Neural progenitor cell (in vitro differentiated cells): ENCODE measurements around the gene FGFR2. TPM values are rescaled to one million over a fixed set of nuclear protein-coding genes. Genes with fewer than 3 reads are reported as not detected.

ENCODE experiments used
- DNase-seq: peaks from one replicate; pipeline ENCODE4 v3.0.0-alpha.2; 2016; ENCODE audit warnings: low spot score
- H2AFZ ChIP-seq: fragments of 200-600 bp; sonication (generic); replicated peaks from 2 replicates; pipeline ENCODE4 v1.6.1; 2016; ENCODE audit warnings: antibody characterized with exemption
- H3F3A ChIP-seq: fragments of 200-600 bp; sonication (generic); 2 replicates; pipeline ENCODE4 v1.6.1; 2016; ENCODE audit warnings: antibody characterized with exemption, low read depth
- H3K27ac ChIP-seq: fragments of 200-600 bp; sonication (generic); 2 replicates; pipeline ENCODE4 v1.5.1; 2016; ENCODE audit warnings: mild to moderate bottlenecking
- H3K27me3 ChIP-seq: fragments of 200-600 bp; sonication (generic); 2 replicates; pipeline ENCODE4 v1.6.1; 2016; ENCODE audit warnings: mild to moderate bottlenecking, moderate library complexity
- H3K36me3 ChIP-seq: fragments of 200-600 bp; sonication (generic); 2 replicates; pipeline ENCODE4 v1.5.1; 2016
- H3K4me1 ChIP-seq: fragments of 200-600 bp; sonication (generic); 2 replicates; pipeline ENCODE4 v1.6.1; 2016; ENCODE audit warnings: mixed run types
- H3K4me2 ChIP-seq: fragments of 200-600 bp; sonication (generic); 2 replicates; pipeline ENCODE4 v1.6.1; 2016
- H3K4me3 ChIP-seq: fragments of 200-600 bp; sonication (generic); 2 replicates; pipeline ENCODE4 v1.5.1; 2016
- H3K79me2 ChIP-seq: fragments of 200-600 bp; sonication (generic); 2 replicates; pipeline ENCODE4 v1.6.1; 2016; ENCODE audit warnings: low read depth
- H3K9ac ChIP-seq: fragments of 200-600 bp; sonication (generic); 2 replicates; pipeline ENCODE4 v1.6.1; 2016
- H3K9me3 ChIP-seq: fragments of 200-600 bp; sonication (generic); 2 replicates; pipeline ENCODE4 v1.5.1; 2016; ENCODE audit warnings: low read depth
- H4K20me1 ChIP-seq: fragments of 200-600 bp; sonication (generic); 2 replicates; pipeline ENCODE4 v1.6.1; 2016; ENCODE audit warnings: low read depth
- H3K27ac Mint-ChIP-seq: 3 replicates; pipeline ENCODE4 v1.8.0; 2021; ENCODE audit warnings: mixed read lengths
- H3K27me3 Mint-ChIP-seq: 2 replicates; pipeline ENCODE4 v1.8.0; 2022; ENCODE audit warnings: low read depth, mild to moderate bottlenecking, inconsistent platforms, moderate library complexity, mixed read lengths; ENCODE audit not compliant: insufficient read depth
- H3K36me3 Mint-ChIP-seq: 3 replicates; pipeline ENCODE4 v1.8.0; 2021; ENCODE audit warnings: mixed read lengths
- H3K4me1 Mint-ChIP-seq: 3 replicates; pipeline ENCODE4 v1.8.0; 2021; ENCODE audit warnings: mixed read lengths
- H3K4me3 Mint-ChIP-seq: 3 replicates; pipeline ENCODE4 v1.8.0; 2021; ENCODE audit warnings: mild to moderate bottlenecking, moderate library complexity, mixed read lengths
- H3K9me3 Mint-ChIP-seq: 3 replicates; pipeline ENCODE4 v1.8.0; 2020; ENCODE audit warnings: mixed read lengths
- CTCF ChIP-seq: fragments of 200-600 bp; sonication (generic); IDR thresholded peaks from 2 replicates; pipeline ENCODE4 v1.5.1; 2017; ENCODE audit warnings: antibody characterized with exemption, mild to moderate bottlenecking
- EZH2 ChIP-seq: fragments of 200-600 bp; sonication (generic); IDR thresholded peaks from 2 replicates; pipeline ENCODE4 v1.6.1; 2017; ENCODE audit warnings: antibody characterized with exemption, mild to moderate bottlenecking, moderate library complexity
- EZH2phosphoT487 ChIP-seq: fragments of 200-600 bp; sonication (generic); IDR thresholded peaks from 2 replicates; pipeline ENCODE4 v1.6.1; 2017; ENCODE audit warnings: antibody characterized with exemption
- total RNA-seq: library from RNA; depleted of rRNA; stranded (reverse); fragments of >200 nt; gene quantifications from 2 replicates; pipeline ENCODE4 v1.2.3, GENCODE V29; 2015; ENCODE audit warnings: low replicate concordance

The FGFR2 gene
- total RNA-seq, 1 donor from 2014 or later, result 99.1 TPM

GRCh38 chr10:121576139-121576538, 22.1 kb downstream of the FGFR2 start:
- Histone ChIP-seq H3K4me2 (no peak overlapping the region), H3K27me3 (no peaks in the 10 kb centered on the region), H3K4me1 (peaks cover 38% of the 10 kb centered on the region), H3K36me3 (no peaks in the 10 kb centered on the region), H3K4me3 (no peak overlapping the region), H3K27ac (no peak overlapping the region), H4K20me1 (peaks cover 97% of the 10 kb centered on the region), H3K79me2 (peaks cover 100% of the 10 kb centered on the region), H3F3A (peaks cover 14% of the 10 kb centered on the region), H3K9me3 (no peaks in the 10 kb centered on the region), H3K9ac (no peak overlapping the region), H2AFZ (no peak overlapping the region)
- Mint-ChIP-seq H3K27me3 (peaks cover 2% of the 10 kb centered on the region), H3K9me3 (no peaks in the 10 kb centered on the region), H3K27ac (no peak overlapping the region), H3K4me3 (no peak overlapping the region), H3K4me1 (peaks cover 57% of the 10 kb centered on the region), H3K36me3 (peaks cover 10% of the 10 kb centered on the region)
- DNase-seq, result no peak
- TF ChIP-seq EZH2phosphoT487 (no peak), EZH2 (no peak), CTCF (no peak)

GRCh38 chr10:121574519-121575166, 23.6 kb downstream of the FGFR2 start:
- DNase-seq, result no peak
- Histone ChIP-seq H3K4me2 (no peak overlapping the region), H4K20me1 (peaks cover 96% of the 10 kb centered on the region), H3K36me3 (no peaks in the 10 kb centered on the region), H2AFZ (no peak overlapping the region), H3K9me3 (no peaks in the 10 kb centered on the region), H3K27ac (no peak overlapping the region), H3K4me1 (peaks cover 23% of the 10 kb centered on the region), H3K79me2 (peaks cover 100% of the 10 kb centered on the region), H3K9ac (no peak overlapping the region), H3K27me3 (no peaks in the 10 kb centered on the region), H3F3A (peaks cover under 1% of the 10 kb centered on the region), H3K4me3 (no peak overlapping the region)
- Mint-ChIP-seq H3K4me3 (no peak overlapping the region), H3K27ac (no peak overlapping the region), H3K36me3 (peaks cover 19% of the 10 kb centered on the region), H3K4me1 (peaks cover 50% of the 10 kb centered on the region), H3K9me3 (no peaks in the 10 kb centered on the region), H3K27me3 (peaks cover 2% of the 10 kb centered on the region)
- TF ChIP-seq EZH2phosphoT487 (no peak), EZH2 (no peak), CTCF (no peak)

GRCh38 chr10:121573538-121573941, 24.7 kb downstream of the FGFR2 start:
- H3K4me1 Mint-ChIP-seq, result peaks cover 43% of the 10 kb centered on the region
- Histone ChIP-seq H3K9ac (no peak overlapping the region), H3F3A (no peaks in the 10 kb centered on the region), H3K4me2 (no peak overlapping the region), H3K36me3 (no peaks in the 10 kb centered on the region), H3K27me3 (no peaks in the 10 kb centered on the region), H3K79me2 (peaks cover 100% of the 10 kb centered on the region), H2AFZ (no peak overlapping the region), H3K4me1 (peaks cover 16% of the 10 kb centered on the region), H4K20me1 (peaks cover 95% of the 10 kb centered on the region), H3K4me3 (no peak overlapping the region), H3K27ac (no peak overlapping the region), H3K9me3 (no peaks in the 10 kb centered on the region)
- no peaks in the 10 kb centered on the region for H3K9me3 Mint-ChIP-seq
- H3K27me3 Mint-ChIP-seq, result peaks cover 2% of the 10 kb centered on the region
- H3K27ac Mint-ChIP-seq, result no peak overlapping the region
- no peak for DNase-seq
- TF ChIP-seq EZH2phosphoT487 (no peak), CTCF (no peak), EZH2 (no peak)
- peaks cover 26% of the 10 kb centered on the region for H3K36me3 Mint-ChIP-seq
- H3K4me3 Mint-ChIP-seq, result no peak overlapping the region
